CD4-positive, alpha-beta T cell treated with Interleukin-4 for 4 hours (primary cell): Measurements from ENCODE around the gene EDA.

Experiments
- DNase-seq: peaks from one replicate; pipeline ENCODE4 v3.0.0-alpha.2; 2020

The EDA gene

DNA sequence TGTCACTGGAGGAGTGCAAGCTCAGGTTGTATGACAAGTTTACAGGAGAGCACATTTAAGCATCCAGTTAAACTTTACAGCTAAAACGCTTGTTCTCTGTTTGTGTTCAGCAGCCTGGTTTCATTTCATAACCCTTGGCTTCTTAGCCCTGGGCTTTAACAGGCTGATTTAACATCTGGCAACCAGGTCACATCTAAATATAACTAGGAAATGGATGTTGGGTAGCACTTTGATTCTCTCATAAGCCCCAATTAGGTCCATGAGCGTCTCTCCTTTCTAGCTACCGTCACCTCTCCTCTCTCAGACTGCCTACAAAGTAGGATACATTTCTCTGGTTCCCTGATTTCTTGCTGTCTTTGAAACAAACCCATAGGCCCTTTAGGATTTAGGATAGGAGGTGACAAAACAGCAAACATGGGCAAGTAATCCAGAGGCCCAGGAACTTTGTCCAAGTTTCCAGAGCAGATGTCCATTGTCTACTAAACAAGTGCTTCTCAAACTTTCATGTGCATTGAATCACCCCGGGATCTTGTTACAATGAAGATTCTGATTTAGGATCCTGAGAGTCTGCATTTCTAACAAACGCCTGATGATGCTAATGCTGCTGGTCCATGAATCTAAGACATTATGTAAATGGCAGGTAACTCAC is 468.8 kb downstream of the EDA start:
- DNase-seq, result no peak

DNA sequence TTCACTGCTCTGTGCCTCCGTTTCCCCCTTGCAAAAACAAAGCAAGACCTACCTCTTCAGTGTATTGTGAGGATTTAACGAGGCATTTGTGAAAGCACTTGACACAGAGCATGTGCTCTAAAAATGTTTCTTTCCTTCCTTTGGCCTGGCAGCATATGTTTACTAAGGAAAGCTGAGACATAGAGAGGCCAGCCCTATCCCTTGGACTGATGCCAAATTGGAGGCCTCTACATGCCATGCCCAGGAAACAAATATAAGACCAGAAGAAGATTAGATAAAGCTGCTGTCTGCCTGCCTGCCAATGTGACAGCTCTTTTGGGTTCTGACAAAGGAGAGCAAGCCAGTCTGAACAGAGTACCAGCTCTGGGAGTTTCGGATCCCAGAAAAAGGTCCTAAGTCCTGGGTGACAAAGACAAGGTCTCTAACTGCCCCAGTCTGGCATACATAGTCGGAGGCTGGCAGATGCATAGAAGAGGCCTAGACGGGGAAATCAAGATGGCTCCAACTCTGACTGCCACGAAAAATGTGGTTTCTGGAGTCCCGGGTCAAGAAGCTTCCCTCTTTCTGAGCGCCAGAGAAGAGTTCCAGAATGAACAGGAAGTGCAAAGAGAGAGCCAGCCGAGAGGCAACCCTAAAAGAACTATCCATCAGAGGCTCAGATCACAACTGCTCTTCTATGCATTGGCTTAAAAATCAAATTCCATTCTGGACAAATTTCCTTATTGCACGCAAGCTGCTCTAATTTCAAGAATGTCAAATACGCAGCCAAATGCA is 472.1 kb downstream of the EDA start:
- DNase-seq, result no peak

DNA sequence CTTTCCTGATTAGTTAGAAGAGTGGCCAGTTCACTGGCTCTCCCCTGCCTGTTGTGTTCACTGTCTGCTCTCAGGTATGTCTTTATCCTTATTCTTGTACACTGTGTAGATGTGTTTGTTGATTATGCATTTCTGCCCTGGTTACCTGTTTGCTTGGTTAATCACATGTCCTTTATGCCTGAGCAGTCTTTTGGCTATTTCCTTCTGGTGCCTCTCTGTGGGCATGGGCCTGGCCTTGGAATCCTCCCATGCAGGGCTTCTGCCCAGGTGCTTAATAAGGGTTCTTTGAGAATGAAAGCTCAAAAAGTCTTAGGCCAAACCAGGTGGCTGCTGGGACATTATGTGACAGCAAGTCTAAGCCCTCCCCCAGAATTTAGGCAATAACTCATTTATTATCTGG is 472.8 kb downstream of the EDA start:
- no peak for DNase-seq
